HEK293 (cell line): ENCODE results near the gene ZFYVE19.
"Not testable (repeated sequence)": the region's sequence is repeated elsewhere in the genome, so short reads cannot be mapped to it uniquely, and the experiment has no call there.

ENCODE experiments used
- SCRT1 ChIP-seq: fragments of 450-650 bp; formaldehyde crosslinking; IDR thresholded peaks from 2 replicates; pipeline ENCODE4 v1.5.1; 2016; ENCODE audit warnings: missing biosample characterization, missing genetic modification characterization, borderline replicate concordance
- ZFHX2 ChIP-seq: fragments of 450-650 bp; formaldehyde crosslinking; conservative IDR thresholded peaks from 2 replicates; pipeline ENCODE4 v1.5.1; 2016; ENCODE audit warnings: missing biosample characterization, missing genetic modification characterization
- ZNF140 ChIP-seq: fragments of 450-650 bp; formaldehyde crosslinking; IDR thresholded peaks from 2 replicates; pipeline ENCODE4 v1.5.1; 2016; ENCODE audit warnings: missing biosample characterization, missing genetic modification characterization
- ZNF48 ChIP-seq: fragments of 450-650 bp; formaldehyde crosslinking; IDR thresholded peaks from 2 replicates; pipeline ENCODE4 v1.5.1; 2016; ENCODE audit warnings: missing biosample characterization, missing genetic modification characterization
- ZNF629 ChIP-seq: fragments of 450-650 bp; formaldehyde crosslinking; IDR thresholded peaks from 2 replicates; pipeline ENCODE4 v1.5.1; 2017; ENCODE audit warnings: missing biosample characterization, missing genetic modification characterization
- ZNF776 ChIP-seq: fragments of 450-650 bp; formaldehyde crosslinking; IDR thresholded peaks from 2 replicates; pipeline ENCODE4 v1.5.0; 2017; ENCODE audit warnings: missing biosample characterization, missing genetic modification characterization, borderline replicate concordance
- TF ChIP-seq, protein P1 (sequence below): fragments of 450-650 bp; formaldehyde crosslinking; IDR thresholded peaks from 2 replicates; pipeline ENCODE4 v1.5.1; 2016; ENCODE audit warnings: missing biosample characterization, missing genetic modification characterization
- TF ChIP-seq, protein P2 (sequence below): fragments of 450-650 bp; formaldehyde crosslinking; IDR thresholded peaks from 2 replicates; pipeline ENCODE4 v1.5.1; 2016; ENCODE audit warnings: missing biosample characterization, missing genetic modification characterization, low read depth
- TF ChIP-seq, protein P3 (sequence below): fragments of 450-650 bp; formaldehyde crosslinking; conservative IDR thresholded peaks from 2 replicates; pipeline ENCODE4 v1.5.1; 2016; ENCODE audit warnings: low read depth, missing biosample characterization, missing genetic modification characterization

DNA sequence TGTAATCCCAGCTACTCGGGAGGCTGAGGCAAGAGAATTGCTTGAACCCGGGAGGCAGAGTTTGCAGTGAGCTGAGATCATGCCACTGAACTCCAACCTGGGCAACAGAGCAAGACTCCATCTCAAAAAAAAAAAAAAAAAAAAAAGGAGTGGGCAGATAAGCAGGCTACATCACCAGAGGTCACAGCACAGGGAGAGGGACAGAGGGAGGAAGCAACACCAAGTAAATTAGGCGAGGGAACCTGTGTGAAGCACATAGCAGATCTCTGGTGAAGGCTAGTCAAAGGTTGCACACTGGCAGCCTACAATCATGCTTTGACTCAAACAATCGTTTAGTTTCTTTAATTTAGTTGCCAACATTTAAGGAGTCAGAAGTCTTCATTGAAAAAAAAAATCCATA lies 54.3 kb downstream of the ZFYVE19 start:
- TF ChIP-seq, protein P1, sequence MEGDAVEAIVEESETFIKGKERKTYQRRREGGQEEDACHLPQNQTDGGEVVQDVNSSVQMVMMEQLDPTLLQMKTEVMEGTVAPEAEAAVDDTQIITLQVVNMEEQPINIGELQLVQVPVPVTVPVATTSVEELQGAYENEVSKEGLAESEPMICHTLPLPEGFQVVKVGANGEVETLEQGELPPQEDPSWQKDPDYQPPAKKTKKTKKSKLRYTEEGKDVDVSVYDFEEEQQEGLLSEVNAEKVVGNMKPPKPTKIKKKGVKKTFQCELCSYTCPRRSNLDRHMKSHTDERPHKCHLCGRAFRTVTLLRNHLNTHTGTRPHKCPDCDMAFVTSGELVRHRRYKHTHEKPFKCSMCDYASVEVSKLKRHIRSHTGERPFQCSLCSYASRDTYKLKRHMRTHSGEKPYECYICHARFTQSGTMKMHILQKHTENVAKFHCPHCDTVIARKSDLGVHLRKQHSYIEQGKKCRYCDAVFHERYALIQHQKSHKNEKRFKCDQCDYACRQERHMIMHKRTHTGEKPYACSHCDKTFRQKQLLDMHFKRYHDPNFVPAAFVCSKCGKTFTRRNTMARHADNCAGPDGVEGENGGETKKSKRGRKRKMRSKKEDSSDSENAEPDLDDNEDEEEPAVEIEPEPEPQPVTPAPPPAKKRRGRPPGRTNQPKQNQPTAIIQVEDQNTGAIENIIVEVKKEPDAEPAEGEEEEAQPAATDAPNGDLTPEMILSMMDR = not testable (repeated sequence)
- not testable (repeated sequence) for TF ChIP-seq SCRT1, ZNF48, ZNF140, ZNF629, ZNF776 (tag by site-specific recombination)
- TF ChIP-seq ZFHX2 = 0 out of 2 replicates have a peak, but pooled peaks have one; percentile 6
- TF ChIP-seq, protein P2, sequence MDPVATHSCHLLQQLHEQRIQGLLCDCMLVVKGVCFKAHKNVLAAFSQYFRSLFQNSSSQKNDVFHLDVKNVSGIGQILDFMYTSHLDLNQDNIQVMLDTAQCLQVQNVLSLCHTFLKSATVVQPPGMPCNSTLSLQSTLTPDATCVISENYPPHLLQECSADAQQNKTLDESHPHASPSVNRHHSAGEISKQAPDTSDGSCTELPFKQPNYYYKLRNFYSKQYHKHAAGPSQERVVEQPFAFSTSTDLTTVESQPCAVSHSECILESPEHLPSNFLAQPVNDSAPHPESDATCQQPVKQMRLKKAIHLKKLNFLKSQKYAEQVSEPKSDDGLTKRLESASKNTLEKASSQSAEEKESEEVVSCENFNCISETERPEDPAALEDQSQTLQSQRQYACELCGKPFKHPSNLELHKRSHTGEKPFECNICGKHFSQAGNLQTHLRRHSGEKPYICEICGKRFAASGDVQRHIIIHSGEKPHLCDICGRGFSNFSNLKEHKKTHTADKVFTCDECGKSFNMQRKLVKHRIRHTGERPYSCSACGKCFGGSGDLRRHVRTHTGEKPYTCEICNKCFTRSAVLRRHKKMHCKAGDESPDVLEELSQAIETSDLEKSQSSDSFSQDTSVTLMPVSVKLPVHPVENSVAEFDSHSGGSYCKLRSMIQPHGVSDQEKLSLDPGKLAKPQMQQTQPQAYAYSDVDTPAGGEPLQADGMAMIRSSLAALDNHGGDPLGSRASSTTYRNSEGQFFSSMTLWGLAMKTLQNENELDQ = not testable (repeated sequence)
- TF ChIP-seq, protein P3, sequence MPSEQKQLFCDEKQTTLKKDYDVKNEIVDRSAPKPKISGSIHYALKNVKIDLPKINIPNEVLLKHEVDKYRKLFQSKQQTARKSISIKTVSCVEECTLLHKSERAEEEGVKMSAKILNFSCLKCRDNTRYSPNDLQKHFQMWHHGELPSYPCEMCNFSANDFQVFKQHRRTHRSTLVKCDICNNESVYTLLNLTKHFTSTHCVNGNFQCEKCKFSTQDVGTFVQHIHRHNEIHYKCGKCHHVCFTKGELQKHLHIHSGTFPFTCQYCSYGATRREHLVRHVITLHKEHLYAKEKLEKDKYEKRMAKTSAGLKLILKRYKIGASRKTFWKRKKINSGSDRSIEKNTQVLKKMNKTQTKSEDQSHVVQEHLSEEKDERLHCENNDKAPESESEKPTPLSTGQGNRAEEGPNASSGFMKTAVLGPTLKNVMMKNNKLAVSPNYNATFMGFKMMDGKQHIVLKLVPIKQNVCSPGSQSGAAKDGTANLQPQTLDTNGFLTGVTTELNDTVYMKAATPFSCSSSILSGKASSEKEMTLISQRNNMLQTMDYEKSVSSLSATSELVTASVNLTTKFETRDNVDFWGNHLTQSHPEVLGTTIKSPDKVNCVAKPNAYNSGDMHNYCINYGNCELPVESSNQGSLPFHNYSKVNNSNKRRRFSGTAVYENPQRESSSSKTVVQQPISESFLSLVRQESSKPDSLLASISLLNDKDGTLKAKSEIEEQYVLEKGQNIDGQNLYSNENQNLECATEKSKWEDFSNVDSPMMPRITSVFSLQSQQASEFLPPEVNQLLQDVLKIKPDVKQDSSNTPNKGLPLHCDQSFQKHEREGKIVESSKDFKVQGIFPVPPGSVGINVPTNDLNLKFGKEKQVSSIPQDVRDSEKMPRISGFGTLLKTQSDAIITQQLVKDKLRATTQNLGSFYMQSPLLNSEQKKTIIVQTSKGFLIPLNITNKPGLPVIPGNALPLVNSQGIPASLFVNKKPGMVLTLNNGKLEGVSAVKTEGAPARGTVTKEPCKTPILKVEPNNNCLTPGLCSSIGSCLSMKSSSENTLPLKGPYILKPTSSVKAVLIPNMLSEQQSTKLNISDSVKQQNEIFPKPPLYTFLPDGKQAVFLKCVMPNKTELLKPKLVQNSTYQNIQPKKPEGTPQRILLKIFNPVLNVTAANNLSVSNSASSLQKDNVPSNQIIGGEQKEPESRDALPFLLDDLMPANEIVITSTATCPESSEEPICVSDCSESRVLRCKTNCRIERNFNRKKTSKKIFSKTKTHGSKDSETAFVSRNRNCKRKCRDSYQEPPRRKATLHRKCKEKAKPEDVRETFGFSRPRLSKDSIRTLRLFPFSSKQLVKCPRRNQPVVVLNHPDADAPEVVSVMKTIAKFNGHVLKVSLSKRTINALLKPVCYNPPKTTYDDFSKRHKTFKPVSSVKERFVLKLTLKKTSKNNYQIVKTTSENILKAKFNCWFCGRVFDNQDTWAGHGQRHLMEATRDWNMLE = not testable (repeated sequence)
